Activated CD8-positive, alpha-beta memory T cell treated with anti-CD3 and anti-CD28 coated beads for 24 hours (primary cell): ENCODE data around the gene COL28A1.
"Not testable (repeated sequence)": the region's sequence is repeated elsewhere in the genome, so short reads cannot be mapped to it uniquely, and the experiment has no call there.

Experiments used
- DNase-seq: peaks from one replicate; pipeline ENCODE4 v3.0.0-alpha.2; 2020

COL28A1 gene

DNA sequence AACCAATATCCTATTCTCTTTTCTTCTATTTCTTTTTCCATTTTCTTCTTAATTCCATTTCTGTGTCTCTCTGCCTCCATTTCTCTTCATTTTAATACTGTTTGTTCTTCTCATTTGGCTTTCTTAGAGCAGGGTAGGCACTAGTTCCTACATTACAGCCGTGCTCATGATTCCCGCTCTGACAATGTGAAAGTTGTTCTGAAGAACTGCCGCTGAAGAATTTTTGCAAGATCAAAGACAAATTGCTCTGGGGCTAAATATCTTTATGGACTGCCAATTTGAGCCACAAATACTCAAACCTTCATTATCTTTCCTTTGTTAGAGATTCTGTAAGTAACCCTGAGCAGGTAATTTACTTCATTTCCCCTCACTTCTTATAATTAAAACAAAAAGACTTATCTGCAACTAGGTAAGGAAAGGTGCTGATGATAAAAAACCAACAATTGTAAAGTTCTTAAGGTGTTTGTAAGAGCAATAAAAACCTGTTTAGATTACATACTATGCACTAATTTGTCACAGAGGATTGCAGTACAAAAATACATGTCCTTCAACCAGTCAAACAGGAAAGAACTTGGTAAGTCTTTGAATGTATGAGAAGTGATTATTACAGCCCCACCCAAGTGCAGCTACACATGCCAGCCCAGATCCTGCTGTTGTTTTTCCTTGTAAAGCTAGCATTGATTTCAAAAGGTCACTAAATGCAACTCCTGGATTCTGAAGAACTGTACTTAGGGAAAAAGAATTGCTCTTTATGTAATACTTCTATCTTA, 127.5 kb downstream of the COL28A1 start:
- DNase-seq, result no peak

GRCh38 chr7:7405461-7405860, 130.2 kb downstream of the COL28A1 start:
- no peak for DNase-seq

DNA sequence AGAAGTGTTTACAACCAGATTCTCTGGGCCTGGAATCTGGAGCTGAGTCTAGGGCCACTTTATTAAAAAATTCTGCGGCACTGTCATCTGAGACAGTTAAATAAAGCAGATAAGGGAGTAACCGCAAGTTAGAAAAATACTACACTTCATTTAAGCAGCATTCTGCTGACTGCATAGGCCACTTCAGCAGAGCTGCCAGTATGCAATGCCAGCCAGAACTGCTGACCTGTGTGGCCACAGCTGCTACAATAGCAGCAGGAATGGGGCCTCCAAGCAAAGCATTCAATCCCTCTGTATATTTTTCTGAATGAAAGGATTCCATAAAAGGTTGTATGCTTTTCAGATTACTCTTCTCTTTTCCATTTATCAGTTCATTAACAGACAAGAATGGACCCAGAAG, 136.0 kb downstream of the COL28A1 start:
- no peak for DNase-seq

GRCh38 chr7:7395785-7396184, 139.9 kb downstream of the COL28A1 start:
- DNase-seq, result no peak

DNA sequence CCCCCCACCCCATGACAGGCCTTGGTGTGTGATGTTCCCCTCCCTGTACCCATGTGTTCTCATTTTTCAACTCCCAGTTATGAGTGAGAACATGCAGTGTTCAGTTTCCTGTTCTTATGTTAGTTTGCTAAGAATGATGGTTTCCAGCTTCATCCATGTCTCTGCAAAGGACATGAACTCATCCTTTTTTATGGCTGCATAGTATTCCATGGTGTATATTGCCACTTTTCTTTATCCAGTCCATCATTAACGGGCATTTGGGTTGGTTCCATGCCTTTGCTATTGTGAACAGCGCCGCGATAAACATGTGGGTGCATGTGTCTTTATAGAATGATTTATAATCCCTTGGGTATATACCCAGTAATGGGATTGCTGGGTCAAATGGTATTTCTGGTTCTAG, 147.5 kb downstream of the COL28A1 start:
- DNase-seq, result not testable (repeated sequence)

DNA sequence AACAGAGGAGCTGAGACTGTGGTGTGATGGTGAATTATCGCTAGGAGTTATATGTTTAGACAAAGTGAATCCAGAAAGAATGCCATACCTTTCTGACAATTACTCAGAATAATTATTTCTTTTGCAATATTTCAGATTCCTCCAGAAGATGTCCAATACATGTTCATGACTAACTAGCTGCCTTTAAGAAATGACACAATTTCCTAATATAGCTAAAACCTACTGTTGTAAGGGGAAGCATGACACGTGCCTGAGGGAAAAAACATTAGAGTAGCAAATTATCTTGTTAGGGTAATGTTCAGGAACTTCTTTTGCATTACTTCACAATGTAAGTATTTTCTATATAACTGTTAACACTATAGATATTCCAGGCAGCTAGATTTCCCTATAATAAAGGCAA, 150.3 kb downstream of the COL28A1 start:
- DNase-seq, result no peak

- no peak for DNase-seq
Measured at GRCh38 chr7:7384228-7384627, 151.4 kb downstream of the COL28A1 start.

DNA sequence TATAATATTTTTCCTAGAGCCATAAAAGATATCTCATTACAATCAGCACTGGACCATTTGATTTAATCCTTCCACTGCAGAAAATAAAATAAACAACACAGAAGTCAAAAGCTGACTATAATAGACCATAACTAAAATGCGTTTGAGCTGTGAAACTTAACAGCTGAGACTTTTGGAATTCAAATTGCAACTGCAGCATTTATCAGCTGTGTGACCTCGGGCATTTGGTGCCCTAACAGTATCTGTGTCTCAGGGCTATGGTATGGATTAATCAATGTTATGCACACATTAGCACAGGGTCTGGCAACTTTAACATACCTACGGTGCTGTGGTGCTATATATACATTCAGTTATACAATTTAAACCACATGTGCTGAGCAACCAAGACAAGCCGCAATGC, 160.1 kb downstream of the COL28A1 start:
- DNase-seq, result no peak

DNA sequence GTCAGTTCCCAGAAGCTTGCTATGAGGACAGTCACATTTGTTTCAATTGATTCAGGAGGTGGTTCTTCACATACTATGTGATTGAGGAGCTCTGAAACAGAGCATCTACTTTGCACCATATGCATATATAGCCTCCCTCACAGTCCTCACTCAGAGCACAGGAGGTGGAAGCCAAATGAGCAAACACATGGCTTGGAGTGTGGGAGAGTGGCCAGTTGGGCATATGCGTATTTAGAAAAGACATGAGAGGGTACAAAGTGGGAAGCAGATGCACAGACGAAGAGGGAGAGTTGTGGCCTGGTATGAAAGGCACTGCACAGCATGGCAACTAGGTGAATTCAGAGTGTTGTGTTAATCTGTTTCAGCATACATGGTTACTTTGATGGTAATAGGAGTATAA, 165.6 kb downstream of the COL28A1 start:
- DNase-seq, result no peak

GRCh38 chr7:7369134-7369533, 166.5 kb downstream of the COL28A1 start:
- DNase-seq, result no peak

- DNase-seq, result no peak
Measured at GRCh38 chr7:7354674-7355073, 181.0 kb downstream of the COL28A1 start.

GRCh38 chr7:7352845-7353244, 182.8 kb downstream of the COL28A1 start:
- no peak for DNase-seq

- DNase-seq, result no peak
Measured at GRCh38 chr7:7351832-7352231, 183.8 kb downstream of the COL28A1 start.

DNA sequence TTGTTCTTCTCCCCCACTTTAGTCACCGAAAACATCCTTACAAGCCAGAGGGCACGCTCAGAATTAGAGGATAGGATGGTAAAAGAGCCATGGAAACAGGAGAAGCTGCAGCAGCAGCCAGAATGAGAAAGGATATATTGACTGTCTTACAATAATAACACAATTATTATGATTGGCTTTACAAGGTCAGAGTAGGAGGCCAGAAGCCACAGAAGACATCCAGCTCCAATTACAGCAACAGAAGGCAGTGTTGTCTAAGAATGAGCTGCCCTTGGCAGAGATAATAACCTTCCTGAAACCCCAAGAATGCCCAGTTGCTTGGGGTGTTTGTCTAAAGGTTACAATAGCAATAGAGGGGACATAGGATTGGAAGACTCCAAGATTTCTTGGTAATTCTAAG, 184.5 kb downstream of the COL28A1 start:
- DNase-seq, result no peak

GRCh38 chr7:7349156-7349555, 186.5 kb downstream of the COL28A1 start:
- DNase-seq, result no peak

GRCh38 chr7:7347045-7347444, 188.6 kb downstream of the COL28A1 start:
- DNase-seq, result no peak

GRCh38 chr7:7344583-7344982, 191.1 kb downstream of the COL28A1 start:
- DNase-seq, result no peak

- no peak for DNase-seq
Measured at GRCh38 chr7:7335909-7336308, 199.8 kb downstream of the COL28A1 start.

DNA sequence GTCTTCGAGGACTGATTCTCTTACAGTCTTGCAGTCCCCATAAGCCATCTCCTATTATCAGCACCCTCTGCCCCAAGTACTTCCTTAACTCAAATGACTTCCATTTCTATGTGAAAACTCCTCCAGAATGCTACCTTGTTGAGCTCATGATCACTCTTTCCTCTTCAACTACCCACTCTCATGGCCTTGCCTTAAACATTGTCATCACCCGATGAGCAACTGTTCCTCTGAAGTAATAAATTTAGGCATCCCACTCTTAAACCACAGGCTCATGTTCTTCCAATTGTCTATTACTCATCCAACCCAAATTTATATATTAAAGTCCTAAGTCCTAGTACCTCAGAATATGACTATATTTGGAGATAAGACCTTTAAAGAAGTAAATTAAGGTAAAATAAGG, 200.5 kb downstream of the COL28A1 start:
- DNase-seq, result no peak

GRCh38 chr7:7333610-7334009, 202.1 kb downstream of the COL28A1 start:
- DNase-seq, result no peak

DNA sequence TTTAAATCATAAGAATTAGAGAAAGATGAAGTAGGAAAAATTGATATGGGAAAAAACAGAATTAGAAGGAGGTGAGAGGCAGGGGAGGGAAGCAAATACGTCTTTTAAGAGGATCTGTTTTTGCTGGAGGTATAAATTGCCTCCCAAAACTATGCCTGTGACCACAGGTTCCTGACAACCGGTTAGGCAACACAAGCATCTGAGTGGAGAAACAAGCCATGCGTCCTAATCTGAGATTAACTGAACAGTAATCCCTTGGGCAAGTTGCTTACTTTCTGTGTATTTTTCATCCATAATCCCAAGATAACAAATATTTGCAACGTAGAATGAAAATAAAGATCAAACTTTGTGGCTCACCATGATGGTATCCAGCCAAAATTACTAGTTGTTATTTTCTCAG, 204.2 kb downstream of the COL28A1 start:
- no peak for DNase-seq

GRCh38 chr7:7330997-7331396, 204.7 kb downstream of the COL28A1 start:
- no peak for DNase-seq

DNA sequence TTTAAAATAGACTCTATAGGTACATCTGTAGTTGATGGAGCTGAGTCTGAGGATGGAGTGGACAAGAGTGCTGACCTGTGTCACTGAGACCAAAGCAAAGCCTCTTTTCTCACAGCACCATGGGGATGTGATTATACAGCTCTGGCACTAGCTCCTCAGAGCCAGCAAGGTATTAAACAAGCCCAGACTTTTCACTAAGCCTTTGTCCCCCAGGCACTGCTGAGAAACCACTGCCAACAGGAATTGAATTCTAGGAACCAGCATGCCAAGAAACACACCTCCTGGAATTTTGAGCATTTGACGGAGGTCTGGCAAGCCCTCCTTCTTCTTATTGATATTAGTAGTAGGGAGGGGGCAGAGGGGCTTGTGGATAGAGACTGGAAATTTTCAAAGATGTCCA, 206.3 kb downstream of the COL28A1 start:
- no peak for DNase-seq

- DNase-seq, result no peak
Measured at GRCh38 chr7:7327423-7327822, 208.2 kb downstream of the COL28A1 start.

- no peak for DNase-seq
Measured at GRCh38 chr7:7324698-7325097, 211.0 kb downstream of the COL28A1 start.
